IPS-15b (cell line): ENCODE data around the gene NRF1.
"Not testable (repeated sequence)": the region's sequence is repeated elsewhere in the genome, so short reads cannot be mapped to it uniquely, and the experiment has no call there.

ENCODE experiments used
- H3K27me3 ChIP-seq: one replicate; pipeline ENCODE4 v1.6.1; 2013; ENCODE audit warnings: low read length; ENCODE audit not compliant: control insufficient read depth, insufficient read depth
- H3K36me3 ChIP-seq: one replicate; pipeline ENCODE4 v1.6.1; 2013; ENCODE audit warnings: low read length; ENCODE audit not compliant: control insufficient read depth, insufficient read depth
- H3K4me1 ChIP-seq: one replicate; pipeline ENCODE4 v1.6.1; 2013; ENCODE audit warnings: mild to moderate bottlenecking, low read length; ENCODE audit not compliant: control insufficient read depth, insufficient read depth
- H3K4me3 ChIP-seq: one replicate; pipeline ENCODE4 v1.5.1; 2013; ENCODE audit warnings: low read depth, low read length
- H3K9ac ChIP-seq: one replicate; pipeline ENCODE4 v1.6.1; 2013; ENCODE audit warnings: low read depth, mild to moderate bottlenecking, low read length
- H3K9me3 ChIP-seq: one replicate; pipeline ENCODE4 v1.6.1; 2013; ENCODE audit warnings: mild to moderate bottlenecking, low read length; ENCODE audit not compliant: control insufficient read depth, insufficient read depth

The NRF1 gene

DNA sequence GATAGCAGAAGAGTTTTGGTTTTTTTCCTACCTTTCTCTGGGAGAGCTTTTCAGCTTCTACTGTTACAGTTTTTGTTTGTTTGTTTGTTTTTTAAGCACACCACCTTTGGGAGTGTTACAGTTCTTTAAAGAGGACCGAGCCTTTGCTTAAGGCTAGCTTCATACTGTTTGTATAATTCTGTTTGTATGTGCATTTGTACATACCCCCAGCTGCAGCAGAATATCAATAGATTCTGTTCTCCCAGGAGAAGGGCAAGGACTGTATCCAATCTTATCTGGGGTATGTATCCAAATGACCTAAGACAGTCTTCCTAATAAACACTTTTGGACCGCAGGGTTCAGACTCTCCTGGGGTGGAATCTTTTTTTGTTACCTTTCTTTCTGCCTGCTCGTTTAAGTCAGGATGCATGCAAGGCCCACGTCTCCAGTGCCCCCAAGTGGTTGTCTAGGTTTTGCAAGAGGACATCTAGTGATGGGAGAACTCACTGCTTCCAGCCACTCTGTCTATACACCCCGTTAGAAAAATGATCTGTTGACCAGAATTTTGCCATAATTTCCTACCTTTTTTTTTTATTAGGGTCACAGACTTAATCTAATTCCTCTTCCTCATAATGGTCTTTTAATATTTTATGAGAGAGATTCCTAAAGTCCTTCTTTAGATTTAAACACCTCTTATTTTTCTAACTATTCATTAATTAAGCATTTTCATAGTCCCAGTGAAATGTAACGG lies 23.9 kb downstream of the NRF1 start:
- Histone ChIP-seq H3K27me3 (peaks cover 5% of the 10 kb centered on the region), H3K9ac (no peak overlapping the region), H3K4me3 (no peak overlapping the region), H3K36me3 (no peaks in the 10 kb centered on the region), H3K4me1 (peaks cover under 1% of the 10 kb centered on the region), H3K9me3 (no peaks in the 10 kb centered on the region)

DNA sequence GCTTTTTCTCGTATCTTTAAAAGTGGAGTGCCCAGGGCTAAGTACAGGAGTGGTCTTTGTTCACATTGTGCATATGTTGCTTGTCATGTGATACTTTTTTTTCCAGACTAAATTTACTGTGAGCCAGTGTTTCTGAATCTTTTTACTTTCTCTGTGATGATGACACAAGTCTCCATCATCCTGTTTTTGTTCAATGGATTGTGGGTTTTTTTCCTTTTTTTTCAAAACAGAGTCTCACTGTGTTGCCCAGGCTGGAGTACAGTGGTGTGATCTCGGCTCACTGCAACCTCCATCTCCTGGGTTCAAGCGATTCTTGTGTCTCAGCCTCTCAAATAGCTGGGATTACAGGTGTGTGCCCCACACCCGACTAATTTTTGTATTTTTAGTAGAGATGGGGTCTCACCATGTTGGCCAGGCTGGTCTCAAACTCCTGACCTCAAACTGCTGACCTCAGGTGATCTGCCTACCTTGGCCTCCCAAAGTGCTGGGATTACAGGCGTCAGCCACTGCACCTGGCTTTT lies 24.6 kb downstream of the NRF1 start:
- H3K9ac ChIP-seq, H3K9me3 ChIP-seq, H3K36me3 ChIP-seq, H3K4me1 ChIP-seq, H3K27me3 ChIP-seq, H3K4me3 ChIP-seq: not testable (repeated sequence)

DNA sequence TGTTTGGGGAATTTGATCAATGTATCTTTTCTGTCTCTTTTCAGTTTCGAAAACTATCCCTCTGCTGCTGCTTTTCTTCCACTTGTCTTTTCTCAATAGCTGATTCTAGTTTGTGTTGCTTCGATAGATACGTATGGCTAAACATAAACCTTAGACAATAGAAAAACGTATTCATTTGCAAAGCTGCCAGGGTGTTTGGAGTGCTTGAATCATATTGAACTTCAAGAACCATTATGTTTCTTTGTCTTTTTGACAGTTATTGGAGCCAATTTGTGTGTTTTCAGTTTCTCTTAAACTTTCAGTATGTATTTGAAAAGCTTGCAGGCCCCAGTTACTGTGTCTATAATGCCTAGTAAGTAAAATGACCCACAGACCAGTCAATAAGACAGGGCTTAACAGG lies 25.1 kb downstream of the NRF1 start:
- Histone ChIP-seq H3K36me3 (no peaks in the 10 kb centered on the region), H3K4me1 (no peaks in the 10 kb centered on the region), H3K27me3 (no peaks in the 10 kb centered on the region)

DNA sequence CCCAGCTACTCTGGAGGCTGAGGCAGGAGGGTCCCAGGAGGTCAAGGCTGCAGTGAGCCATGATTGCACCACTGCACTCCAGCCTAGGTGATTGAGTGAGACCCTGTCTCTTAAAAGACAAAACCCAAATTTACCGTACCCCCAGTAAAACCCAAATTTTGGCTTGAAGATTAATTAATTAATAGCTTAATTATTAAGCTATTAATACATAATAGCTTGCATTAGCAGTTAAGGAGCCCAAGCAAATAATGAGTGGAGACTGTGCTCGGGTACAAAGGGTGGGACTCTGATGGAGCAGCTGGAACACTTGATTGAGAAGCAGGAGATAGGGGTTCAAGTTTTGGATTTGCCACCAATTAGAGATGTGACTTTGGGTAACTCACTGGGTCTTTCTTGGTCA lies 28.9 kb downstream of the NRF1 start:
- H3K9me3 ChIP-seq = no peaks in the 10 kb centered on the region
- H3K4me1 ChIP-seq = no peaks in the 10 kb centered on the region
- H3K4me3 ChIP-seq = no peak overlapping the region
- H3K36me3 ChIP-seq = no peaks in the 10 kb centered on the region
- no peak overlapping the region for H3K9ac ChIP-seq
- no peaks in the 10 kb centered on the region for H3K27me3 ChIP-seq

More for the DNA sequence above, 25.1 kb downstream of the NRF1 start:
- Histone ChIP-seq H3K4me3 (no peak overlapping the region), H3K9me3 (no peaks in the 10 kb centered on the region), H3K9ac (no peak overlapping the region)

DNA sequence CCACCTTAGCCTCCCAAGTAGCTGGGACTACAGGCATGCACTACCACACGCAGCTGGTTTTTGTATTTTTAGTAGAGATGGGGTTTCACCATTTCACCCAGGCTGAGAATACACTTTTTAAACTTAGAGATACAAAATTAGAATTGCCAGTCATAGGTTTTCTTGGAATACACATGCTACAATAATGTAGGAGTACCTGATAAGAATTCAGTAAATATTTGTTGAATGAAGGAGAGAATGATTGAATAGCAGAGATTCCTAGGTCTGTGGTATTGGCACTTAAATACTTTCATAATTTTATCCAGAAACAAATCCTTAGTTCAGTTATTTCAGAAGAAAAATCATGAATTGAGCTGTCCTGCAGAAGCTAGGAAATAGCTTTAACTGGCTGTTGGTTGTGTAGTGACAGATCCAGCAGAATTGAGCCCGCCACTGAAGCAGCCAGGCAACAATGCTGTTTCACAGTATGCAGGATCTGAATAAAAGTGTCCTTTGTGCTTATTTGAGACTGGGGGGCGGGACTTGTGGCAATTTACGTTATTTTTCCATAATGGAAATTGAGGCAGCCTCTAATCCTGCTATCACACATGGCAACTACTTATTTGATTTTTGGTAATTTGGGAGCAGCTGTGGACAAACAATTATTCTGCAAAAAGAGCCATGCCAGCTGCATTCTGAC lies 31.5 kb downstream of the NRF1 start:
- H3K4me1 ChIP-seq = peaks cover 4% of the 10 kb centered on the region
- no peaks in the 10 kb centered on the region for H3K9me3 ChIP-seq
- no peak overlapping the region for H3K4me3 ChIP-seq
- H3K27me3 ChIP-seq = no peaks in the 10 kb centered on the region
- H3K36me3 ChIP-seq = no peaks in the 10 kb centered on the region
- H3K9ac ChIP-seq = no peak overlapping the region

DNA sequence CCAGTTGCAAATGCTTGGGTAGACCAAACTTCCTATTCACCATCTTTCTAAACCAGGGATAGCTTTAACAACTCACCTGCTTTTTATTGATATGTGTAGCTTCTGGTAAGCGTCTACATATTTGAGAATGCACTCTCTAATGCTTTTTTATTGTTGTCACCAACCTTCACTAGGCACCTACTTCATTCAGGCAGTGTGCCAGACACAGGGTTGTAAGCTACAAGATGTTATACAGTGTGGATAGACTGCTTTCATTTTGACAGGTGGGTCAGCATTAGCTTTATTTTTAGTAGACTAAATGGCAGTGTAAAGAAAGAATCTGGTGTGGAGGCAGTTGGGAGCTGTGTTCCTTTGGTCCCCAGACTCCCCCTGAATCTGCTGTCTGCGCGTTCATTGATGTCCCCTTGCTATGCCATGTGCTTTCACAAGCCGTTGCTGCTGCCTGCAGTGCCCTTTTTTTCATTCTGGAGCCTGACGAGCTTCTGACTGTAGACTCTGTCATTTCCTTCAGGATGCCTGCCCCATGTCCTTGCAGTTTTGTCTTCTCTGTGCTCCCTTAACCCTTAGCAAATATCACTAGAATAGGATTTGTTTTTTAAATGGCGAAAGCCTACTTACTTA lies 32.1 kb downstream of the NRF1 start:
- H3K27me3 ChIP-seq = no peaks in the 10 kb centered on the region

DNA sequence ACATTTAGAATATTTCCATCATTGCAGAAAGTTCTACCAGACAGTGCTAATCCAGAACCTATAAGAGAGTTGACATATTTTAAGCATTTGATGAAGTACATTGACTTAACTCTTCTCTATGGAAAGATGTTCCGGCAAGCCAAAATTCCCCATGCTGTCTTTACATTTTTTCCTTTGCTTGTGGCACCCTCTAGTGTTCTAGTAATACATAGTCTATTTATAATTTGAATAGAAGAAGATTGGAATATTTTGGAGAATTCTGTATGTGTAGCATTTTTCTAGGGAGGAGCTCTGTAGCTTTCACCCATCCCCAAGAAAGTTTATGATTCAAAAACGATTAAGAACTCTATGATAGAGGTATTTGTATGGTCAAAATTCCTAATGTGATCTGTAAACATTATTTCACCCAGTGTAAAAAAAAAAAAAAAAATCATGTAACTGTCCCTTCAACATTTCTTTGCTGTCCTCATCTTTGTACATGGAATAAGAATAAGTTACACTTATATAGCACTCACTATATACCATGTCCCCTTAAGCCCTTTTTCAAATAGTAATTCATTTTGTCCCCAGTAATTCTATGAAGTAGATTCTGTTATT lies 33.2 kb downstream of the NRF1 start:
- no peaks in the 10 kb centered on the region for H3K36me3 ChIP-seq
- no peak overlapping the region for H3K4me3 ChIP-seq
- no peaks in the 10 kb centered on the region for H3K9me3 ChIP-seq
- peaks cover 10% of the 10 kb centered on the region for H3K4me1 ChIP-seq
- H3K9ac ChIP-seq = no peak overlapping the region
- H3K27me3 ChIP-seq = no peaks in the 10 kb centered on the region

More for the DNA sequence above, 32.1 kb downstream of the NRF1 start:
- Histone ChIP-seq H3K4me3 (no peak overlapping the region), H3K36me3 (no peaks in the 10 kb centered on the region), H3K4me1 (peaks cover 4% of the 10 kb centered on the region), H3K9me3 (no peaks in the 10 kb centered on the region), H3K9ac (no peak overlapping the region)

DNA sequence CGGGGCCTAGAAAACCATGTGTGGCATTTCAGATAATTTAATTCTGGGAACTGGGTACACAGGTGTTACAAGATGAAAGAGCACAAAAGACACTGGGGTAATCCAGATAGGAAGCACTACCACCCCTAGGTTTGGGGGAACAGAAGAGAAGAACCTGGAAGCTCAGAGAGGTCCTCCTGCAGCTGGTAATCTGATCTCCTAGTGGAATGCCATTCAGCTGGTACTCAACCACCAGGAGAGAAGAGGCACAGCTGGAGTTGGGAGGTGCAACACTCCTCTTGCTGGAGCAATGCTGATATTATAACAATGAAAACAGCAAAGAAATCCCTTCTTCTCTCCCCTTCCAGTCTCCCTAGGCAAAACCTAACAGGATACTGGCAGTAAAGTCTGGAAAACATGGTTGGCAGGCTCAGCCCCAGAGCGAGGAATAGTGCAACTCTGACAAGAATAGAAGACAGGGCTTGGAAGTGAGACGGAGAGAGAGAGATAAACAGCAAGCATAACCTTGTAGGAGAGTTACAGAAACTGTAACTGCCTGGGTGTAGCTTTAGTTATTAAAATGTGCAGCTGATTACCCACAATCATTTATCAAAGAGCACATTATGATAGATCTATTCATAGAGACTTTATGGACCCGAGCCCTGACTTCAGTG lies 35.0 kb downstream of the NRF1 start:
- no peak overlapping the region for H3K4me3 ChIP-seq
- H3K27me3 ChIP-seq = no peaks in the 10 kb centered on the region
- peak overlapping the region; percentile 16 for H3K9ac ChIP-seq
- H3K9me3 ChIP-seq = no peaks in the 10 kb centered on the region
- peaks cover 12% of the 10 kb centered on the region for H3K4me1 ChIP-seq
- H3K36me3 ChIP-seq = no peaks in the 10 kb centered on the region

DNA sequence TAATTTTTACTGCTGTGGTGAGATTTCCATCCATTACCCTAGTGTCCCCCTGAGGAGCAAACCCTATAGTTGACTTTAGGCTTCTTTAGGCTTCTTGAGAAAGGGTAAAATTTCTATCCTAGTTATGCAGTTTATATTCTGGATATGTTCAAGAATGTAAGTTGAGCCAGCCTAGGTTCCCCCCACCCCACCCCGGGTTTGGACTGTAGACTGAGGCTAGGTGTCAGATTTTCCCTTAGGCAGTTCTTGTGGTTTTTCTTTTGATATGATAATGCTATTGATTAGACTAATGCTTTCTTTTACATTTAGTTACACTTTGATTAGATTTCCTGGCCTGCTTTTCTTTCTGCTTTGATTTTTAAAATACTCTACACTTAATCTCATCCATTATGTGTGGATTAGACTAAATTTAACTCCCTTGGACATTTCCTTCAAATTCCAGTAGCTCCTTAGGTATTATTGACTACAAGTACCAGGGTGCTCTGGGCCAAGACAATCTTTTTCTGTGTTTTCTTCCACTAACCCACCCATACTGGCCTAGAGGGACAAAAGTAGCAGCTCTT lies 37.7 kb downstream of the NRF1 start:
- no peak overlapping the region for H3K4me3 ChIP-seq
- H3K9ac ChIP-seq = no peak overlapping the region
- no peaks in the 10 kb centered on the region for H3K9me3 ChIP-seq
- H3K27me3 ChIP-seq = no peaks in the 10 kb centered on the region
- H3K36me3 ChIP-seq = no peaks in the 10 kb centered on the region
- peaks cover 13% of the 10 kb centered on the region for H3K4me1 ChIP-seq

DNA sequence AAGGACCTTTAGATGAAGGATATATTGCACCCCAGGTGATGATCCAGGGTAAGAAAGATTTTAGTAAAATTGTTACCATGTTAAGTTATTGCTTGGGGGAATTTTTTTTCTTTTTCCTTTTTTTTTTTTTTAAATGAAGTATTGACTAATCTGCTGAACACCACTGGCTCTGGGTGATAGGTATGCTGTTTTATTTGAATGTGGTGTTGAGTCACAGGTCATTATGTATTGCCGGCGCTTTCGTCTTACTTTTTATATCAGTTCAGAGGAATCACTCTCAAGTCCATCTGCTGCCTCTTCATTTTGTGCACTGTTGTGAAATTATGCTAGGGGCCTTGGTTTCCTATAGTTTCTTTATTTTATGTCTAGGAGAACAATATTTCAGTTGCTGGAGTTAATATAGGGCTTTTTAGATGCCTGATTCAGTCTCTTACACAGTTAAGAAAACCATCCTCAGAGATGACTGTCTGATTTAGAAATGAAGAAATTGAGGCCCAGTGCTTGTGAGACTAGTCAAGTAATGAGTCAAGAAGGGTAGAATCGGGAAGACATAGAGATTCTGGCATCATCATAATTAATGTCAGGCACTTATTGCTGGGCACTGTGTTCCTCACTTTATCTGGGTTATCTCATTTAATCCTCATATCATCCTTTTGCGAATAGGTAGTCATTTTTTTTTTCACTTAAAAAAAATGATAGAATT lies 38.7 kb downstream of the NRF1 start:
- H3K36me3 ChIP-seq = no peaks in the 10 kb centered on the region

DNA sequence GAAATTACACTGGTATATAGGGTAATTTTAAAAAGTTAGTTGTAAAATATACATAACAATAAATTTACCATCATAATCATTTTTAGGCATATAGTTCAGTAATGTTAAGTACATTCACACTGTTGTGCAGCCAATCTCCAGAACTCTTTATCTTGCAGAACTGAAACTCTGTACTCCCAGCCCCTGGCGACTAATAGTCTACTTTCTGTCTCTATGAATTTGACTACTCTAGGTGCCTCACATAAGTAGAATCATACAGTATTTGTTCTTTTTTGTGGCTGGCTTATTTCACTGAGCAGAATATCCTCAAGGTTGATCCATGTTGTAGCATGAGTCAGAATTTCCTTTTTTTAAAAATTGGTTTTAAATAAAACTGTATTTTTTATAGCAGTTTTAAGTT lies 41.4 kb downstream of the NRF1 start:
- Histone ChIP-seq H3K4me1 (peaks cover 8% of the 10 kb centered on the region), H3K36me3 (peaks cover 6% of the 10 kb centered on the region), H3K4me3 (no peak overlapping the region), H3K27me3 (no peaks in the 10 kb centered on the region), H3K9me3 (no peaks in the 10 kb centered on the region), H3K9ac (no peak overlapping the region)

More for the DNA sequence above, 38.7 kb downstream of the NRF1 start:
- Histone ChIP-seq H3K9me3 (no peaks in the 10 kb centered on the region), H3K27me3 (no peaks in the 10 kb centered on the region), H3K9ac (no peak overlapping the region), H3K4me3 (no peak overlapping the region), H3K4me1 (peaks cover 13% of the 10 kb centered on the region)
